GM23338 (cell line): Measurements from ENCODE around the gene GTF3C1. TPM values are rescaled to one million over a fixed set of nuclear protein-coding genes. Genes with fewer than 3 reads are reported as not detected.
"Not testable (repeated sequence)": the region's sequence is repeated elsewhere in the genome, so short reads cannot be mapped to it uniquely, and the experiment has no call there.

Experiments used
- ATAC-seq: fragments of 200-7000 bp; cut with Tn5 transposase; 3 replicates; pipeline ENCODE4 v1.9.1; 2020
- DNase-seq: peaks from one replicate; pipeline ENCODE4 v3.0.0-alpha.2; 2015; ENCODE audit warnings: low spot score
- H2AFZ ChIP-seq: fragments of 200-600 bp; sonication (generic); 2 replicates; pipeline ENCODE4 v1.8.0; 2016; ENCODE audit warnings: antibody characterized with exemption, mild to moderate bottlenecking, moderate library complexity
- H3F3A ChIP-seq: fragments of 200-600 bp; sonication (generic); replicated peaks from 2 replicates; pipeline ENCODE4 v1.8.0; 2017; ENCODE audit warnings: antibody characterized with exemption, mixed run types, low read depth
- H3K27ac ChIP-seq: fragments of 200-600 bp; sonication (generic); 2 replicates; pipeline ENCODE4 v1.6.1; 2016; ENCODE audit warnings: low read depth
- H3K27me3 ChIP-seq: fragments of 200-600 bp; sonication (generic); 2 replicates; pipeline ENCODE4 v1.8.0; 2016; ENCODE audit warnings: mild to moderate bottlenecking, mixed run types, moderate library complexity; ENCODE audit not compliant: insufficient read depth
- H3K36me3 ChIP-seq: fragments of 200-600 bp; sonication (generic); 2 replicates; pipeline ENCODE4 v1.8.0; 2016; ENCODE audit warnings: mild to moderate bottlenecking; ENCODE audit not compliant: insufficient read depth
- H3K4me1 ChIP-seq: fragments of 200-600 bp; sonication (generic); 2 replicates; pipeline ENCODE4 v1.8.0; 2016; ENCODE audit warnings: mild to moderate bottlenecking, moderate library complexity; ENCODE audit not compliant: insufficient read depth
- H3K4me2 ChIP-seq: fragments of 200-600 bp; sonication (generic); 2 replicates; pipeline ENCODE4 v1.7.1; 2017; ENCODE audit warnings: mixed run types
- H3K4me3 ChIP-seq: fragments of 200-600 bp; sonication (generic); 2 replicates; pipeline ENCODE4 v1.6.1; 2016; ENCODE audit warnings: mixed run types
- H3K79me2 ChIP-seq: fragments of 200-600 bp; sonication (generic); replicated peaks from 2 replicates; pipeline ENCODE4 v1.8.0; 2017; ENCODE audit warnings: mild to moderate bottlenecking; ENCODE audit not compliant: insufficient read depth
- H3K9me2 ChIP-seq: fragments of 200-600 bp; sonication (generic); 2 replicates; pipeline ENCODE4 v1.8.0; 2017; ENCODE audit not compliant: insufficient read depth
- H4K20me1 ChIP-seq: fragments of 200-600 bp; sonication (generic); replicated peaks from 2 replicates; pipeline ENCODE4 v1.8.0; 2017; ENCODE audit warnings: mild to moderate bottlenecking; ENCODE audit not compliant: insufficient read depth
- H3K27ac Mint-ChIP-seq: 2 replicates; pipeline ENCODE4 v1.8.0; 2020; ENCODE audit warnings: inconsistent platforms, mild to moderate bottlenecking, moderate library complexity, mixed read lengths
- H3K27me3 Mint-ChIP-seq: 3 replicates; pipeline ENCODE4 v1.8.0; 2022; ENCODE audit warnings: low read depth, mild to moderate bottlenecking, moderate library complexity, mixed read lengths, inconsistent platforms; ENCODE audit not compliant: insufficient read depth, poor library complexity
- H3K36me3 Mint-ChIP-seq: 3 replicates; pipeline ENCODE4 v1.8.0; 2021; ENCODE audit warnings: low read depth, mild to moderate bottlenecking, inconsistent platforms, moderate library complexity, mixed read lengths
- H3K4me1 Mint-ChIP-seq: 3 replicates; pipeline ENCODE4 v1.8.0; 2020; ENCODE audit warnings: mild to moderate bottlenecking, inconsistent platforms, mixed read lengths
- H3K4me3 Mint-ChIP-seq: 3 replicates; pipeline ENCODE4 v1.8.0; 2021; ENCODE audit warnings: moderate library complexity, mild to moderate bottlenecking, inconsistent platforms, mixed read lengths
- H3K9me3 Mint-ChIP-seq: 3 replicates; pipeline ENCODE4 v1.8.0; 2020; ENCODE audit warnings: moderate library complexity, mild to moderate bottlenecking, inconsistent platforms, mixed read lengths
- CREB1 ChIP-seq: fragments of 250-450 bp; sonication (Bioruptor Pico); IDR thresholded peaks from 2 replicates; pipeline ENCODE4 v1.5.0; 2020; ENCODE audit warnings: low read depth, mild to moderate bottlenecking, moderate library complexity
- EZH2 ChIP-seq: fragments of 200-600 bp; sonication (generic); IDR thresholded peaks from one replicate; pipeline ENCODE4 v1.8.0; 2017; ENCODE audit warnings: antibody characterized with exemption, mild to moderate bottlenecking, low read depth; ENCODE audit not compliant: unreplicated experiment
- EZH2phosphoT487 ChIP-seq: fragments of 200-600 bp; sonication (generic); IDR thresholded peaks from one replicate; pipeline ENCODE4 v1.8.1; 2018; ENCODE audit warnings: antibody characterized with exemption; ENCODE audit not compliant: unreplicated experiment
- JUNB ChIP-seq: IDR thresholded peaks from one replicate; pipeline ENCODE4 v1.6.1; 2016; ENCODE audit warnings: antibody characterized with exemption; ENCODE audit not compliant: unreplicated experiment
- REST ChIP-seq: IDR thresholded peaks from one replicate; pipeline ENCODE4 v1.6.1; 2018; ENCODE audit warnings: antibody characterized with exemption; ENCODE audit not compliant: unreplicated experiment
- STAT1 ChIP-seq: IDR thresholded peaks from one replicate; pipeline ENCODE4 v1.6.1; 2016; ENCODE audit warnings: antibody characterized with exemption; ENCODE audit not compliant: unreplicated experiment
- ZNF114 ChIP-seq: fragments of 250-450 bp; sonication (Bioruptor Pico); IDR thresholded peaks from 2 replicates; pipeline ENCODE4 v1.5.0; 2020; ENCODE audit warnings: mild to moderate bottlenecking, moderate library complexity
- ZNF331 ChIP-seq: fragments of 250-450 bp; sonication (Bioruptor Pico); IDR thresholded peaks from 2 replicates; pipeline ENCODE4 v1.5.0; 2020; ENCODE audit warnings: low read depth, mild to moderate bottlenecking, moderate library complexity
- ZNF462 ChIP-seq: fragments of 250-450 bp; sonication (Bioruptor Pico); IDR thresholded peaks from 2 replicates; pipeline ENCODE4 v1.5.0; 2020; ENCODE audit warnings: mild to moderate bottlenecking, moderate library complexity
- polyA plus RNA-seq: library from polyadenylated mRNA; unstranded; fragments of >200 nt; fragmentation: Nextera tagmentation; extraction: Ambion mirVana; gene quantifications from 2 replicates; pipeline ENCODE4 v1.2.1, GENCODE V29; 2016
- total RNA-seq: library from RNA; depleted of rRNA; stranded (reverse); fragments of >200 nt; shearing (Covaris generic); gene quantifications from 2 replicates; pipeline ENCODE4 v1.2.3, GENCODE V29; 2014
- TF ChIP-seq, protein P1 (sequence below): IDR thresholded peaks from 2 replicates; pipeline ENCODE4 v1.6.1; 2016; ENCODE audit warnings: antibody characterized with exemption

Gene GTF3C1
- total and polyA plus RNA-seq, 2 experiments from 2014 or later: 78.5 to 138 TPM

GRCh38 chr16:27458258-27458657 is 91.5 kb downstream of the GTF3C1 start:
- no peaks in the 10 kb centered on the region for H3K9me3 Mint-ChIP-seq
- no peak for TF ChIP-seq ZNF331 (CRISPR knock-in tag)
- TF ChIP-seq EZH2: no peak
- no peak for TF ChIP-seq STAT1
- TF ChIP-seq, protein P1, sequence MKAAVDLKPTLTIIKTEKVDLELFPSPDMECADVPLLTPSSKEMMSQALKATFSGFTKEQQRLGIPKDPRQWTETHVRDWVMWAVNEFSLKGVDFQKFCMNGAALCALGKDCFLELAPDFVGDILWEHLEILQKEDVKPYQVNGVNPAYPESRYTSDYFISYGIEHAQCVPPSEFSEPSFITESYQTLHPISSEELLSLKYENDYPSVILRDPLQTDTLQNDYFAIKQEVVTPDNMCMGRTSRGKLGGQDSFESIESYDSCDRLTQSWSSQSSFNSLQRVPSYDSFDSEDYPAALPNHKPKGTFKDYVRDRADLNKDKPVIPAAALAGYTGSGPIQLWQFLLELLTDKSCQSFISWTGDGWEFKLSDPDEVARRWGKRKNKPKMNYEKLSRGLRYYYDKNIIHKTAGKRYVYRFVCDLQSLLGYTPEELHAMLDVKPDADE: no peak
- TF ChIP-seq ZNF114 (CRISPR knock-in tag): no peak
- TF ChIP-seq JUNB: no peak
- no peak for TF ChIP-seq CREB1 (CRISPR knock-in tag)
- TF ChIP-seq EZH2phosphoT487: no peak
- TF ChIP-seq ZNF462 (CRISPR knock-in tag): no peak
- no peak for TF ChIP-seq REST

DNA sequence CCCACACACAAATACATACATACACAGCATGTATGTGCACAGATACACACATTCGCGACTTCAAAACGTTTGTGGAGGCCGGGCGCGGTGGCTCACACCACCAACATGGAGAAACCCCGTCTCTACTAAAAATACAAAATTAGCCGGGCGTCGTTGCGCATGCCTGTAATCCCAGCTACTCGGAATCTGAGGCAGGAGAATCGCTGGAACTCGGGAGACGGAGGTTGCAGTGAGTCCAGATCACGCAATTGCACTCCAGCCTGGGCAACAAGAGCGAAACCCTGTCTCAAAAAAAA is 92.2 kb downstream of the GTF3C1 start:
- Mint-ChIP-seq H3K27ac (peak overlapping the region; percentile 61; the same call in 1 of the 2 replicates), H3K36me3 (peaks cover 11% of the 10 kb centered on the region; the same call in 2 of the 3 replicates), H3K27me3 (peaks cover 18% of the 10 kb centered on the region)
- H3K36me3 ChIP-seq, H3K4me2 ChIP-seq, H4K20me1 ChIP-seq, H3K4me1 ChIP-seq, H3K4me3 Mint-ChIP-seq, H3K27me3 ChIP-seq, H2AFZ ChIP-seq, H3F3A ChIP-seq, H3K27ac ChIP-seq, H3K9me3 Mint-ChIP-seq, H3K9me2 ChIP-seq, DNase-seq, ATAC-seq, H3K4me3 ChIP-seq, H3K79me2 ChIP-seq, H3K4me1 Mint-ChIP-seq: not testable (repeated sequence)

More at GRCh38 chr16:27458258-27458657, 91.5 kb downstream of the GTF3C1 start:
- Mint-ChIP-seq H3K27me3 (peaks cover 18% of the 10 kb centered on the region), H3K27ac (no peak overlapping the region), H3K4me1 (no peaks in the 10 kb centered on the region; the same call in 2 of the 3 replicates), H3K36me3 (peaks cover 12% of the 10 kb centered on the region), H3K4me3 (no peak overlapping the region)
- Histone ChIP-seq H3K36me3 (no peaks in the 10 kb centered on the region), H4K20me1 (no peaks in the 10 kb centered on the region), H3K9me2 (no peaks in the 10 kb centered on the region), H3K27ac (no peak overlapping the region), H3K79me2 (no peaks in the 10 kb centered on the region), H3K4me2 (no peak overlapping the region), H3F3A (no peaks in the 10 kb centered on the region), H2AFZ (no peak overlapping the region), H3K4me3 (no peak overlapping the region), H3K4me1 (no peaks in the 10 kb centered on the region), H3K27me3 (no peaks in the 10 kb centered on the region)
- ATAC-seq (no peak), DNase-seq (no peak)
